ENCODE measurements around the gene ZMYM4. TPM values are rescaled to one million over a fixed set of nuclear protein-coding genes. Genes with fewer than 3 reads are reported as not detected.
"Not testable (repeated sequence)": the region's sequence is repeated elsewhere in the genome, so short reads cannot be mapped to it uniquely, and the experiment has no call there.

ZMYM4 gene
- total RNA-seq, 3 donors from 2014 or later: 47.2 to 71.1 (median 47.8) TPM

GRCh38 chr1:35461966-35462651, 193.6 kb downstream of the ZMYM4 start:
- Histone ChIP-seq H3K27me3 (no peaks in the 10 kb centered on the region), H3K9me3 (peaks cover 0 to 4% of the 10 kb centered on the region in 2 donors), H3K4me1 (no peaks in the 10 kb centered on the region), H3K27ac (no peak overlapping the region), H3K4me3 (no peak overlapping the region), H3K36me3 (peaks cover 5% of the 10 kb centered on the region)
- no peak for TF ChIP-seq POLR2A (IDR thresholded peaks at IDR 0.05)
- TF ChIP-seq, protein P1, sequence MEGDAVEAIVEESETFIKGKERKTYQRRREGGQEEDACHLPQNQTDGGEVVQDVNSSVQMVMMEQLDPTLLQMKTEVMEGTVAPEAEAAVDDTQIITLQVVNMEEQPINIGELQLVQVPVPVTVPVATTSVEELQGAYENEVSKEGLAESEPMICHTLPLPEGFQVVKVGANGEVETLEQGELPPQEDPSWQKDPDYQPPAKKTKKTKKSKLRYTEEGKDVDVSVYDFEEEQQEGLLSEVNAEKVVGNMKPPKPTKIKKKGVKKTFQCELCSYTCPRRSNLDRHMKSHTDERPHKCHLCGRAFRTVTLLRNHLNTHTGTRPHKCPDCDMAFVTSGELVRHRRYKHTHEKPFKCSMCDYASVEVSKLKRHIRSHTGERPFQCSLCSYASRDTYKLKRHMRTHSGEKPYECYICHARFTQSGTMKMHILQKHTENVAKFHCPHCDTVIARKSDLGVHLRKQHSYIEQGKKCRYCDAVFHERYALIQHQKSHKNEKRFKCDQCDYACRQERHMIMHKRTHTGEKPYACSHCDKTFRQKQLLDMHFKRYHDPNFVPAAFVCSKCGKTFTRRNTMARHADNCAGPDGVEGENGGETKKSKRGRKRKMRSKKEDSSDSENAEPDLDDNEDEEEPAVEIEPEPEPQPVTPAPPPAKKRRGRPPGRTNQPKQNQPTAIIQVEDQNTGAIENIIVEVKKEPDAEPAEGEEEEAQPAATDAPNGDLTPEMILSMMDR (IDR thresholded peaks at IDR 0.05): no peak
- TF ChIP-seq POLR2AphosphoS5 (IDR thresholded peaks at IDR 0.05): no peak
- intact Hi-C loops (cut with DNase I; ENCODE audit: low total_unique reads): no loop called here
- no peak for DNase-seq (ENCODE audit: low spot score in 2 of 2)

GRCh38 chr1:35463232-35463631, 194.7 kb downstream of the ZMYM4 start:
- Histone ChIP-seq H3K9me3 (peaks cover 0 to 4% of the 10 kb centered on the region in 2 donors), H3K4me1 (no peaks in the 10 kb centered on the region), H3K36me3 (peaks cover 5% of the 10 kb centered on the region), H3K27ac (no peak overlapping the region), H3K27me3 (no peaks in the 10 kb centered on the region), H3K4me3 (no peak overlapping the region)
- intact Hi-C loops (cut with DNase I; ENCODE audit: low total_unique reads): no loop called here
- TF ChIP-seq POLR2AphosphoS5 (IDR thresholded peaks at IDR 0.05) (no peak), POLR2A (IDR thresholded peaks at IDR 0.05) (no peak)
- TF ChIP-seq, protein P1 (IDR thresholded peaks at IDR 0.05): no peak
- no peak for DNase-seq (ENCODE audit: low spot score in 2 of 2)

- H3K36me3 ChIP-seq: not testable (repeated sequence)
These were observed 195.2 kb downstream of the ZMYM4 start for GRCh38 chr1:35463749-35464148.

GRCh38 chr1:35466120-35466519, 197.6 kb downstream of the ZMYM4 start:
- TF ChIP-seq POLR2A (IDR thresholded peaks at IDR 0.05): no peak
- TF ChIP-seq, protein P1 (IDR thresholded peaks at IDR 0.05): no peak
- TF ChIP-seq POLR2AphosphoS5 (IDR thresholded peaks at IDR 0.05): no peak
- Histone ChIP-seq H3K27me3 (no peaks in the 10 kb centered on the region), H3K36me3 (peaks cover 5% of the 10 kb centered on the region), H3K9me3 (peaks cover 0 to 4% of the 10 kb centered on the region in 2 donors), H3K4me3 (no peak overlapping the region), H3K27ac (no peak overlapping the region), H3K4me1 (no peaks in the 10 kb centered on the region)
- intact Hi-C loops (cut with DNase I; ENCODE audit: low total_unique reads): no loop called here
- no peak for DNase-seq (ENCODE audit: low spot score in 2 of 2)

More at GRCh38 chr1:35463749-35464148, 195.2 kb downstream of the ZMYM4 start:
- H3K27ac ChIP-seq; H3K27me3 ChIP-seq; intact Hi-C loops (cut with DNase I; ENCODE audit: low total_unique reads); H3K9me3 ChIP-seq; H3K4me1 ChIP-seq; H3K4me3 ChIP-seq; DNase-seq (ENCODE audit: low spot score in 2 of 2): not testable (repeated sequence)

GRCh38 chr1:35470977-35471613, 202.6 kb downstream of the ZMYM4 start:
- no peaks in the 10 kb centered on the region for H3K4me1 ChIP-seq
- no peak overlapping the region for H3K27ac ChIP-seq
- H3K27me3 ChIP-seq: no peaks in the 10 kb centered on the region
- no peaks in the 10 kb centered on the region for H3K36me3 ChIP-seq
- intact Hi-C loops (cut with DNase I; ENCODE audit: low total_unique reads): no loop called here
- TF ChIP-seq POLR2AphosphoS5 (IDR thresholded peaks at IDR 0.05): no peak
- no peak for TF ChIP-seq POLR2A (IDR thresholded peaks at IDR 0.05)
- TF ChIP-seq, protein P1 (IDR thresholded peaks at IDR 0.05): no peak
- H3K9me3 ChIP-seq: no peaks in the 10 kb centered on the region
- DNase-seq (ENCODE audit: low spot score in 2 of 2): no peak
- no peak overlapping the region for H3K4me3 ChIP-seq

Other genes starting within 250 kb of the ZMYM4 start
- gene ZMYM6, start 236.8 kb upstream of the ZMYM4 start, total RNA-seq: 10 to 100 TPM; 13.8 to 27.2 (median 22.0) TPM
- gene ZMYM1, start 189.3 kb upstream of the ZMYM4 start, total RNA-seq: 10 to 100 TPM in 2 of 3 donors, 1 to 10 TPM in 1; 9.8 to 25.6 (median 12.1) TPM
- 100 to 1,000 TPM; 249 to 314 (median 269) TPM for gene SFPQ, start 75.6 kb upstream of the ZMYM4 start, total RNA-seq

All from breast epithelium (tissue), 4 donors.